ENCODE results near the gene LRRC59. TPM values are rescaled to one million over a fixed set of nuclear protein-coding genes. Genes with fewer than 3 reads are reported as not detected.

The LRRC59 gene
- 38.7 TPM for total RNA-seq
- 27.8 TPM for polyA plus RNA-seq
- long read RNA-seq, donor 1, partial matches to known transcripts = 0 of 1 reads
- long read RNA-seq, donor 1, other reads (novel, unspliced or antisense) = 0 of 1 reads
- long read RNA-seq, donor 2 = 0 reads
- long read RNA-seq, donor 3, transcript LRRC59-201 (7 exons, 2,910 nt) = major isoform, 20 of 31 reads
- long read RNA-seq, donor 3, partial matches to known transcripts = 8 of 31 reads
- long read RNA-seq, donor 3, other reads (novel, unspliced or antisense) = 0 of 31 reads
- long read RNA-seq, donor 4, transcript LRRC59-201 (7 exons, 2,910 nt) = major isoform, 14 of 15 reads
- long read RNA-seq, donor 4, partial matches to known transcripts = 0 of 15 reads
- long read RNA-seq, donor 4, other reads (novel, unspliced or antisense) = 0 of 15 reads
- long read RNA-seq, donor 5, transcript LRRC59-201 (7 exons, 2,910 nt) = major isoform, 27 of 27 reads
- long read RNA-seq, donor 5, partial matches to known transcripts = 0 of 27 reads
- long read RNA-seq, donor 5, other reads (novel, unspliced or antisense) = 0 of 27 reads
- long read RNA-seq, donor 6, transcript LRRC59-201 (7 exons, 2,910 nt) = major isoform, 27 of 33 reads
- long read RNA-seq, donor 6, partial matches to known transcripts = 0 of 33 reads
- long read RNA-seq, donor 6, other reads (novel, unspliced or antisense) = 5 of 33 reads
- long read RNA-seq, donor 7, transcript LRRC59-201 (7 exons, 2,910 nt) = major isoform, 18 of 18 reads
- long read RNA-seq, donor 7, partial matches to known transcripts = 0 of 18 reads
- long read RNA-seq, donor 7, other reads (novel, unspliced or antisense) = 0 of 18 reads
- long read RNA-seq, donor 8, transcript LRRC59-201 (7 exons, 2,910 nt) = major isoform, 8 of 8 reads
- long read RNA-seq, donor 8, partial matches to known transcripts = 0 of 8 reads
- long read RNA-seq, donor 8, other reads (novel, unspliced or antisense) = 0 of 8 reads
- long read RNA-seq, donor 9, transcript LRRC59-201 (7 exons, 2,910 nt) = major isoform, 13 of 13 reads
- long read RNA-seq, donor 9, partial matches to known transcripts = 0 of 13 reads
- long read RNA-seq, donor 9, other reads (novel, unspliced or antisense) = 0 of 13 reads
- long read RNA-seq, donor 10, transcript LRRC59-201 (7 exons, 2,910 nt) = major isoform, 15 of 15 reads
- long read RNA-seq, donor 10, partial matches to known transcripts = 0 of 15 reads
- long read RNA-seq, donor 10, other reads (novel, unspliced or antisense) = 0 of 15 reads

DNA sequence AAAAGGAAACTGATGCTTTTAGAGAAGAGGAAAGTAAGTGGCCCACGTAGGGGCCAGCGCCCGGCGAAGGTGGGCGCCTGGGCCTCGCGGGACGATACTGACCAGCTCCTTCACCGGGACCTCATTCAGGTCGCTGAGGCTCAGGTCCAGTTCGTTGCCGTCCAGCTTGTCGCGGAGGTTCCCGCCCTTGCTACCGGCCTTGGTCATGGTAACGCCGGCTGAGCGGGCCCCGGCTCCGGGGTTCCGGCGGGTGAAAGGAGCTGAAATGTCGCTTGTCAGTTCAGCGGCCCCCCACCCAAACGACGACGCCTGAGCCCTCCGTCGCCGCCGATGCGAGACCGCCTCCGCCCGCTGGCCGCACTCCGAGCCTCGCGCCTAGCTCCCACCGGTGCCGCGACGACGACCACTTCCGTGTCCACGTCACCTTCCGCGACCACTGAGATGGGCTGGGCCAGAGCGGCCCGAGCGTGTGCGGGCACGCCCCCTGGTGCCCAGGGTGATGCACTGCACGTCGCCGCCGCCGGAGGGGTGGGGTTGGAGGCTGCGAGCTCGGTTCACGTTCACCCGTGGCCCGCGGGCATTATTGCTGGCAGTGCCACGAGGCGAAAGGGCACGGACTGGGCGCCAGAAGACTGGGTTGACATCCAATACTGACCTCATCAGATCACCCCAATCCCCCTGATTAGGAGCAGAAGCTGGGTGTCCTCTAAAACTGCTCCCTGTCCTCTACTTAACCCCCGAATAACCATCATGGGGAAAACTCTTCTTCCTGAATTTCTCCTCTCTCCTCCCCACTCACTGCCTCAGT is at the start of gene LRRC59:
Gene LRRC59, minus strand, starts transcription at position 413 of the 808 bp plus-strand sequence. Its CDS starts 206 bp downstream, at position 207.
- peak within 1 kb of the TSS in 1 of 2 donors; percentile 71 for H3K27ac ChIP-seq (ENCODE audit: low read depth in 1 of 2, low read length in 1 of 2)
- 1% methylated on average over 70 of the region's 70 CpGs for WGBS
- peak; percentile 57 to 93 (median 83) for DNase-seq (ENCODE audit: low read depth in 6 of 9, low spot score in 9 of 9)
- peaks cover 26 to 31% of the 10 kb centered on the region in 2 donors for H3K36me3 ChIP-seq (ENCODE audit: control insufficient read depth in 2 of 2, insufficient read depth in 2 of 2, low read length in 1 of 2)
- peaks cover 8 to 19% of the 10 kb centered on the region in 2 donors for H3K4me1 ChIP-seq (ENCODE audit: control insufficient read depth in 2 of 2, insufficient read depth in 2 of 2, low read length in 2 of 2)
- H3K27me3 ChIP-seq (ENCODE audit: control insufficient read depth in 2 of 2, insufficient read depth in 1 of 2, low read length in 1 of 2) = no peaks in the 10 kb centered on the region
- peaks cover 0 to 4% of the 10 kb centered on the region in 2 donors for H3K9me3 ChIP-seq (ENCODE audit: control insufficient read depth in 2 of 2, insufficient read depth in 1 of 2, low read length in 1 of 2)
- H3K4me3 ChIP-seq (ENCODE audit: low read length in 2 of 2) = peak within 1 kb of the TSS; percentile 73 to 96

DNA sequence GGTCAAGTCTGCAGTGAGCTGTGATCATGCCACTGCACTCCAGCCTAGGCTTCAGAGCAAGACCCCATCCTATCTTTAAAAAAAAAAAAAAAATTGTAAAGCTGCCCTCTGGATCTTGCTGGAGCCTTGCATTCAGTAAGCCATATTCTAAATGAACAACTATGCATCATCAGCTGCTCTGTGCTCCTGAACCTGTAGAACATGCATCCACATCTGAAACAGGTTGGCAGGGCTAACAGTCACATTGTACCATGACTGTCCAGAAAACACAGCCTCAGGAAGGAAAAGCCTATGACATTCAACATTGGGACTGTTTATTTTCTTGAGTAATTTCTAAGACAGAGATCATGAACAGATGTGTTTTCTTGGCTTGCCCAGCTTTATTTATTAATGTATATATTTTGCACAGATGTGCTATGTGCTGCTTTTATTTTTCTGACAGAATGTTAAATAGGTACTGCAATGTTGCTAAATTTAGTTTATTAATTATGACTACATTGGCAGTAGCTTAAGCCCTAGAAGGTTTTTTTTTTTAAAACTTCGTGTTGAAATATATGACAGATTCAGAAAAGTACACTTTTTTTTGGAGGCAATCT is 48.5 kb upstream of the LRRC59 start:
- WGBS = 82% methylated on average over 1 of the region's 1 CpG
- Histone ChIP-seq H3K4me3 (ENCODE audit: low read length in 2 of 2) (no peak overlapping the region), H3K4me1 (ENCODE audit: control insufficient read depth in 2 of 2, insufficient read depth in 2 of 2, low read length in 2 of 2) (no peaks in the 10 kb centered on the region), H3K9me3 (ENCODE audit: control insufficient read depth in 2 of 2, insufficient read depth in 1 of 2, low read length in 1 of 2) (no peaks in the 10 kb centered on the region), H3K27ac (ENCODE audit: low read depth in 1 of 2, low read length in 1 of 2) (no peak overlapping the region), H3K36me3 (ENCODE audit: control insufficient read depth in 2 of 2, insufficient read depth in 2 of 2, low read length in 1 of 2) (no peaks in the 10 kb centered on the region), H3K27me3 (ENCODE audit: control insufficient read depth in 2 of 2, insufficient read depth in 1 of 2, low read length in 1 of 2) (no peaks in the 10 kb centered on the region)
- DNase-seq (ENCODE audit: low read depth in 6 of 9, low spot score in 9 of 9) = no peak

GRCh38 chr17:50444841-50445715 is 47.8 kb upstream of the LRRC59 start:
- H3K27me3 ChIP-seq (ENCODE audit: control insufficient read depth in 2 of 2, insufficient read depth in 1 of 2, low read length in 1 of 2) = no peaks in the 10 kb centered on the region
- DNase-seq (ENCODE audit: low read depth in 6 of 9, low spot score in 9 of 9) = no peak
- H3K9me3 ChIP-seq (ENCODE audit: control insufficient read depth in 2 of 2, insufficient read depth in 1 of 2, low read length in 1 of 2) = no peaks in the 10 kb centered on the region
- no peak overlapping the region for H3K27ac ChIP-seq (ENCODE audit: low read depth in 1 of 2, low read length in 1 of 2)
- no peaks in the 10 kb centered on the region for H3K36me3 ChIP-seq (ENCODE audit: control insufficient read depth in 2 of 2, insufficient read depth in 2 of 2, low read length in 1 of 2)
- H3K4me3 ChIP-seq (ENCODE audit: low read length in 2 of 2) = no peak overlapping the region
- WGBS = 98% methylated on average over 6 of the region's 6 CpGs
- no peaks in the 10 kb centered on the region for H3K4me1 ChIP-seq (ENCODE audit: control insufficient read depth in 2 of 2, insufficient read depth in 2 of 2, low read length in 2 of 2)

DNA sequence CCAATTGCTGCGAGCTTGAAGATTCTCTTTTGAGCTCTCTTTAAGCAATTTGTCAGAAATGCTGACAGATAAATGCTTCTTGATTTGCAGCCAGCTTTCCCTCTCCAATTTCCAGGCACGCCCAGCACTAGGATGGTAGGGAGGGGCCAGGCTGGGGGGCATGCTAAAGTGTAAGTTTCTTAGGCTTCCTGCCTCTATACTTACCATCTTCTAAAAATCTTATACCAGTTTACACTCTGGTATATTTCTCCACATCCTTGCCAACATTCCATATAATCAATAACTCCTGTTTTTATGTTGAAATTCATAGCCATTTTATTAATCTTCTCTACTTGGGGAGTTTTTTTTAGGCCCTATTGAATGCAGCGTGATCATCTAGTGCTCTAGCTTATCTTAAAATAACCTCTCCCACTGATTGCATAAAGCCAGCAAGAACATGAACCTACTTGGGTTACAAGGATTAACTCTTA is 46.2 kb upstream of the LRRC59 start:
- Histone ChIP-seq H3K27me3 (ENCODE audit: control insufficient read depth in 2 of 2, insufficient read depth in 1 of 2, low read length in 1 of 2) (no peaks in the 10 kb centered on the region), H3K4me1 (ENCODE audit: control insufficient read depth in 2 of 2, insufficient read depth in 2 of 2, low read length in 2 of 2) (no peaks in the 10 kb centered on the region), H3K27ac (ENCODE audit: low read depth in 1 of 2, low read length in 1 of 2) (no peak overlapping the region), H3K36me3 (ENCODE audit: control insufficient read depth in 2 of 2, insufficient read depth in 2 of 2, low read length in 1 of 2) (no peaks in the 10 kb centered on the region), H3K9me3 (ENCODE audit: control insufficient read depth in 2 of 2, insufficient read depth in 1 of 2, low read length in 1 of 2) (no peaks in the 10 kb centered on the region), H3K4me3 (ENCODE audit: low read length in 2 of 2) (no peak overlapping the region)
- WGBS = 85% methylated on average over 3 of the region's 3 CpGs
- no peak for DNase-seq (ENCODE audit: low read depth in 6 of 9, low spot score in 9 of 9)

DNA sequence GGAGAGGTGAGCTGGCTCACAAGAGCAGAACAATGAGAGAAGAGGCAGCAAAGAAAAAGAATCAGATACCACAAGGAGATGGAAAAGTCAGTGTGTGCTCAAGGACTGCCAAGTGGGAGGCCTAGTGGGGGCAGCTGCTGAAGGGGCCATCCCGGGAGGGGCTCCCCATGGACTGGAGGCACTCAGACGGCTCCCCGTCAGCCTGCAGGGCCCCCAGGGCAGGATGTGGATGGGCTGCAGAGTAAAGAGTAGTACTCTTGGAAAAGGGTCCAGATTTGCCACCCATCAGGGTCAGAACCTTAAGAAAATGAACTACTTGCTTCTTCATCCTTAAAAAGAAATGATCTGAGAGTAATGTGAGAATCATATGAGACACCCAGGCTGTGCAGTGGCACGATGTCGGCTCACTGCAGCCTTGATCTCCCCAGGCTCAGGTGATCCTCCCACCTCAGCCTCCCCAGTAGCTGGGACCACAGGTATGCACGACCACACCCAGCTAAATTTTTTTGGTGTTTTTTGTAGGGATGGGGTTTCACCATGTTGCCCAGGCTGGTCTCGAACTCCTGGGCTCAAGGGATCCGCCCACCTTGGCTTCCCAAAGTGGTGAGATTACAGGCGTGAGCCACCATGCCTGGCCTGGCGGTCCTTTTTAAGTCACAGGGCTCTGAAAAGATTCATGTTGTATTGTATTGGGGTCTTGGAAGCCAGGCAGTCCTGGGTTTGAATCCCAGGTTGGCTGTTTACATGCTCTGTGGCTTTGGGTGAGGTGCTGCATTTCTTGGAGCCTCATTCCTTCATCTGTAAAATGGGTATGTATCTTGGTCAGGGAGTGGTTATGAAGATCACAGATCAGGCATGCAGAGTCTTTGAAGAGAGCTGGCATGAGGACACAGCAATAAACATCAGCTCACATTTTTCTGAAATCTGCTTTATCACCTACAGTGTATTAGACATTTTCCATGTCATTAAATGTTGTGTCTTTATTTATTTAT is 43.8 kb upstream of the LRRC59 start:
- no peak for DNase-seq (ENCODE audit: low read depth in 6 of 9, low spot score in 9 of 9)
- Histone ChIP-seq H3K36me3 (ENCODE audit: control insufficient read depth in 2 of 2, insufficient read depth in 2 of 2, low read length in 1 of 2) (no peaks in the 10 kb centered on the region), H3K27ac (ENCODE audit: low read depth in 1 of 2, low read length in 1 of 2) (no peak overlapping the region), H3K9me3 (ENCODE audit: control insufficient read depth in 2 of 2, insufficient read depth in 1 of 2, low read length in 1 of 2) (no peaks in the 10 kb centered on the region), H3K27me3 (ENCODE audit: control insufficient read depth in 2 of 2, insufficient read depth in 1 of 2, low read length in 1 of 2) (no peaks in the 10 kb centered on the region), H3K4me3 (ENCODE audit: low read length in 2 of 2) (no peak overlapping the region), H3K4me1 (ENCODE audit: control insufficient read depth in 2 of 2, insufficient read depth in 2 of 2, low read length in 2 of 2) (no peaks in the 10 kb centered on the region)
- 94% methylated on average over 10 of the region's 10 CpGs for WGBS

DNA sequence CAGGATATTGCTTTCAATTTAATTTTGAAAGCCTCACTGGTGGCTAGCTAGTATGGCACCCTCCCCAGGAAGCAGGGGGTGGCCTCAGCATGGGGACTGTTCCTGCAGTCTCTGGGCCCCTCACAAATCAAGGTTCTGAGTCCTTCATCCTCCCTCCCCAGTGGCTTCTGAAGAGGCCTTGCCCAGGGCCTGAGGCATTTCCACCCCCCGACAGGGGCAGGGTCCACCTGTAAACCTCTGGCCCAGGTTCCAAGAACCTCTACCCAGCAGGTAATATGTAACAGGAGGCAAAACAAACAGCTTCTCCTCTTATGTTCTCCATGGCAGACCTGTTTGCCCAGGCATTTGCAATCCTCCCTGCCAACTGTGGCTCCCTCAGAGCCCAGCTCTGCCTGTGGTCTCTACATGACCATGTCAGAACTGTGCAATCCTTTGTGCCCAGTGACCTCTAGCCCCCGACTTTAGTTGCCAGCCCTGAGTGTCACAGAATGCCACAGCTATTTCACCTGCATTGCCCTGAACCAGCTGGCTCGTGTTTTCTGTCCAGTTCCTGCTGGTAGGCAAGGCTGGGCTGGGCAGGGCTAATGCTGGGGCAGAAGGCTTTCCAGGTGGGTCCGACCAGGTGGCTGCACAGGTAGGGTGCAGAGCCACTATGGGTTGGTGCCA is 43.0 kb upstream of the LRRC59 start:
- 97% methylated on average over 4 of the region's 4 CpGs for WGBS
- no peaks in the 10 kb centered on the region for H3K36me3 ChIP-seq (ENCODE audit: control insufficient read depth in 2 of 2, insufficient read depth in 2 of 2, low read length in 1 of 2)
- H3K27me3 ChIP-seq (ENCODE audit: control insufficient read depth in 2 of 2, insufficient read depth in 1 of 2, low read length in 1 of 2) = no peaks in the 10 kb centered on the region
- H3K27ac ChIP-seq (ENCODE audit: low read depth in 1 of 2, low read length in 1 of 2) = no peak overlapping the region
- H3K9me3 ChIP-seq (ENCODE audit: control insufficient read depth in 2 of 2, insufficient read depth in 1 of 2, low read length in 1 of 2) = no peaks in the 10 kb centered on the region
- no peak for DNase-seq (ENCODE audit: low read depth in 6 of 9, low spot score in 9 of 9)
- no peak overlapping the region for H3K4me3 ChIP-seq (ENCODE audit: low read length in 2 of 2)
- no peaks in the 10 kb centered on the region for H3K4me1 ChIP-seq (ENCODE audit: control insufficient read depth in 2 of 2, insufficient read depth in 2 of 2, low read length in 2 of 2)
